B cell (primary cell): ENCODE results near the gene SMIM13. TPM values are rescaled to one million over a fixed set of nuclear protein-coding genes. Genes with fewer than 3 reads are reported as not detected.

Source experiments
- ATAC-seq: fragments of 200-7000 bp; cut with Tn5 transposase; one replicate; pipeline ENCODE4 v1.10.0; 2021; ENCODE audit warnings: low read depth, mild to moderate bottlenecking, moderate number of reproducible peaks, moderate library complexity
- CTCF ChIA-PET: fragments of 350-600 bp; sonication (Branson Sonifier 250); formaldehyde crosslinking; loops from one replicate; lab custom pipeline; 2021; ENCODE audit warnings: antibody characterized with exemption, inconsistent platforms; lab: Charles Lee
- POLR2A ChIA-PET: fragments of 350-600 bp; sonication (Branson Sonifier 250); formaldehyde crosslinking; loops from one replicate; lab custom pipeline; 2021; ENCODE audit warnings: antibody characterized with exemption; lab: Charles Lee
- DNase-seq: peaks from one replicate; pipeline ENCODE4 v3.0.0; 2013
- H2AFZ ChIP-seq: 2 replicates; pipeline ENCODE4 v1.6.1; 2012; ENCODE audit warnings: mild to moderate bottlenecking, low read depth, low read length; ENCODE audit not compliant: insufficient read depth, poor library complexity, severe bottlenecking
- H3K27ac ChIP-seq, 2 donors: 1 replicate in 1 of 2; 2 replicates in 1 of 2; pipeline ENCODE4 v1.5.1; 2012 to 2013; ENCODE audit warnings: low read length in 2 of 2, mild to moderate bottlenecking in 2 of 2, moderate library complexity in 1 of 2
- H3K27me3 ChIP-seq, 4 experiments: fragments of 200-600 bp in 1 of 4; sonication (generic) in 1 of 4; replicated peaks in 1 of 4; 1 replicate in 2 of 4; 2 replicates in 2 of 4; pipeline versions ENCODE4 v1.6.1 to v1.7.0; 2013 to 2016; ENCODE audit warnings: low read length in 3 of 4, mild to moderate bottlenecking in 2 of 4, mixed read lengths in 1 of 4, moderate library complexity in 1 of 4; ENCODE audit not compliant: insufficient read depth in 4 of 4, control insufficient read depth in 3 of 4; ENCODE audit errors: control extremely low read depth in 1 of 4
- H3K36me3 ChIP-seq, 2 experiments: replicated peaks in 1 of 2; 1 replicate in 1 of 2; 2 replicates in 1 of 2; pipeline versions ENCODE4 v1.6.1 to v1.7.1; 2013; ENCODE audit warnings: low read length in 1 of 2; ENCODE audit not compliant: insufficient read depth in 2 of 2, control insufficient read depth in 1 of 2; ENCODE audit errors: control extremely low read depth in 1 of 2, extremely low read depth in 1 of 2
- H3K4me1 ChIP-seq, 2 donors: fragments of 200-600 bp in 1 of 2; sonication (generic) in 1 of 2; 1 replicate in 1 of 2; 2 replicates in 1 of 2; pipeline versions ENCODE4 v1.5.1 to v1.6.1; 2013 to 2017; ENCODE audit warnings: low read length in 2 of 2; ENCODE audit not compliant: control insufficient read depth in 2 of 2, insufficient read depth in 2 of 2
- H3K4me2 ChIP-seq: replicated peaks from 2 replicates; pipeline ENCODE3; 2012; ENCODE audit warnings: mild to moderate bottlenecking, low read depth, low read length; ENCODE audit not compliant: poor library complexity, severe bottlenecking
- H3K4me3 ChIP-seq, 5 experiments: fragments of 200-600 bp in 1 of 5; sonication (generic) in 1 of 5; 1 replicate in 3 of 5; 2 replicates in 2 of 5; pipeline versions ENCODE4 v1.5.1 to v1.7.0; 2011 to 2016; ENCODE audit warnings: low read length in 4 of 5, mild to moderate bottlenecking in 4 of 5, low read depth in 2 of 5, control low read depth in 1 of 5, moderate library complexity in 1 of 5; ENCODE audit not compliant: insufficient read depth in 1 of 5; ENCODE audit errors: control extremely low read depth in 1 of 5, extremely low read depth in 1 of 5
- H3K79me2 ChIP-seq: fragments of 200-600 bp; sonication (generic); one replicate; pipeline ENCODE4 v1.6.0; 2016; ENCODE audit warnings: low read length; ENCODE audit not compliant: control insufficient read depth, insufficient read depth
- H3K9ac ChIP-seq: fragments of 200-600 bp; sonication (generic); 2 replicates; pipeline ENCODE4 v1.6.1; 2017; ENCODE audit warnings: mild to moderate bottlenecking, low read length, moderate library complexity
- H3K9me3 ChIP-seq, 3 donors: one replicate each; pipeline versions ENCODE4 v1.6.1 to v1.7.1; 2013; ENCODE audit warnings: low read length in 2 of 3; ENCODE audit not compliant: control insufficient read depth in 2 of 3, insufficient read depth in 1 of 3; ENCODE audit errors: control extremely low read depth in 1 of 3
- H4K20me1 ChIP-seq: 2 replicates; pipeline ENCODE4 v1.6.0; 2012; ENCODE audit warnings: mild to moderate bottlenecking, low read length; ENCODE audit not compliant: insufficient read depth, control insufficient read depth, poor library complexity, severe bottlenecking
- H3K27ac Mint-ChIP-seq: one replicate; pipeline ENCODE4 v1.8.0; 2021; ENCODE audit warnings: mixed read lengths
- H3K27me3 Mint-ChIP-seq: one replicate; pipeline ENCODE4 v1.8.0; 2021; ENCODE audit warnings: mixed read lengths
- H3K4me1 Mint-ChIP-seq: one replicate; pipeline ENCODE4 v1.8.0; 2021; ENCODE audit warnings: mixed read lengths
- H3K4me3 Mint-ChIP-seq: one replicate; pipeline ENCODE4 v1.8.0; 2021; ENCODE audit warnings: mixed read lengths
- H3K9me3 Mint-ChIP-seq: one replicate; pipeline ENCODE4 v1.8.0; 2022; ENCODE audit warnings: mixed read lengths; ENCODE audit not compliant: insufficient read depth
- EZH2 ChIP-seq: IDR thresholded peaks from 2 replicates; pipeline ENCODE4 v1.6.1; 2012; ENCODE audit warnings: borderline replicate concordance, low read depth, mild to moderate bottlenecking, moderate library complexity, low read length; ENCODE audit not compliant: insufficient read depth, poor library complexity, severe bottlenecking
- WGBS: methylation state at CpG from one replicate; pipeline ENCODE4 v1.1.5; 2013; ENCODE audit warnings: missing lambda C conversion rate; ENCODE audit not compliant: insufficient coverage; 5-methylcytosine and 5-hydroxymethylcytosine counted together
- intact Hi-C: fragments of 100-400 bp; cut with micrococcal nuclease; formaldehyde crosslinking; loops from one replicate; pipeline ENCODE4 v1.10.0; 2022
- polyA plus RNA-seq: library from polyadenylated mRNA; depleted of rRNA; stranded (reverse); fragments of >200 nt; gene quantifications from 2 replicates; pipeline ENCODE4 v1.2.3, GENCODE V29; 2012
- total RNA-seq, 2 donors: library from RNA; stranded (reverse); fragments of 120-200 nt in 1 of 2; gene quantifications; 1 replicate in 1 of 2; 2 replicates in 1 of 2; pipeline versions ENCODE4 v1.2.3 to v1.2.4, GENCODE V29; 2013 to 2022
- TF ChIP-seq, protein P1 (sequence below): fragments of 200-600 bp; IDR thresholded peaks from one replicate; pipeline ENCODE4 v1.8.0; 2022; ENCODE audit warnings: antibody characterized with exemption, mild to moderate bottlenecking

The SMIM13 gene
- total and polyA plus RNA-seq, 2 donors (not counting 1 experiment from before 2014, with no cell fraction given), result 2.1 to 5.5 TPM

DNA sequence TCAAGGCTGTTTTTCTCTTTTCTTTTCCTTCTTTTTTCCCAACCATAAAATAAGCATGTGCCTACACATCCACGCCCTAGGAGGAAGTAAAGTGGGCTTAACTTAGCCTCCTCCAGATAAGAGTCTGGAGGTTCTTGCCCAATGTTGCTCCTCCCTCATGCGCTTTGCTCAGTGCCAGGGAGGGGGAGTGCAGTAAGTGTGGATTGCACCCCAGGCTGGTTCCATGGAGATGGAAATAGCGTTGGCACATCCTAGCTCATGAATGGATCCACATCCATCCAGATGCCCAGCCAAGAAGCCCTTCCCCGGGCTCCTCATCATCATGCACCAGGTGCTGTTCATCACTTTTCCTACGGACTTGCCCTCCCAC lies 80.6 kb downstream of the SMIM13 start:
- Histone ChIP-seq H3K36me3 (no peaks in the 10 kb centered on the region), H4K20me1 (no peaks in the 10 kb centered on the region), H3K9ac (no peak overlapping the region), H3K79me2 (no peaks in the 10 kb centered on the region), H3K4me1 (peaks cover 7 to 9% of the 10 kb centered on the region in 2 donors), H3K9me3 (no peaks in the 10 kb centered on the region), H3K4me3 (no peak overlapping the region), H3K27me3 (no peaks in the 10 kb centered on the region), H3K27ac (no peak overlapping the region), H3K4me2 (no peak overlapping the region), H2AFZ (no peak overlapping the region)
- intact Hi-C loops, result loop anchor here (10.0 kb wide), 1 partner anchor 401 kb away; no protein-coding TSS in a partner anchor
- DNase-seq (no peak), ATAC-seq (no peak)
- Mint-ChIP-seq H3K9me3 (no peaks in the 10 kb centered on the region), H3K4me1 (peaks cover 9% of the 10 kb centered on the region), H3K27me3 (no peaks in the 10 kb centered on the region), H3K4me3 (no peak overlapping the region), H3K27ac (no peak overlapping the region)
- TF ChIP-seq EZH2, result no peak
- TF ChIP-seq, protein P1, sequence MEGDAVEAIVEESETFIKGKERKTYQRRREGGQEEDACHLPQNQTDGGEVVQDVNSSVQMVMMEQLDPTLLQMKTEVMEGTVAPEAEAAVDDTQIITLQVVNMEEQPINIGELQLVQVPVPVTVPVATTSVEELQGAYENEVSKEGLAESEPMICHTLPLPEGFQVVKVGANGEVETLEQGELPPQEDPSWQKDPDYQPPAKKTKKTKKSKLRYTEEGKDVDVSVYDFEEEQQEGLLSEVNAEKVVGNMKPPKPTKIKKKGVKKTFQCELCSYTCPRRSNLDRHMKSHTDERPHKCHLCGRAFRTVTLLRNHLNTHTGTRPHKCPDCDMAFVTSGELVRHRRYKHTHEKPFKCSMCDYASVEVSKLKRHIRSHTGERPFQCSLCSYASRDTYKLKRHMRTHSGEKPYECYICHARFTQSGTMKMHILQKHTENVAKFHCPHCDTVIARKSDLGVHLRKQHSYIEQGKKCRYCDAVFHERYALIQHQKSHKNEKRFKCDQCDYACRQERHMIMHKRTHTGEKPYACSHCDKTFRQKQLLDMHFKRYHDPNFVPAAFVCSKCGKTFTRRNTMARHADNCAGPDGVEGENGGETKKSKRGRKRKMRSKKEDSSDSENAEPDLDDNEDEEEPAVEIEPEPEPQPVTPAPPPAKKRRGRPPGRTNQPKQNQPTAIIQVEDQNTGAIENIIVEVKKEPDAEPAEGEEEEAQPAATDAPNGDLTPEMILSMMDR, result no peak
- ChIA-PET POLR2A (no interaction called here), CTCF (interaction anchor here (0.5 to 12.5 kb wide), 8 partner anchors 11 to 401 kb away, joined by 3 to 334 read pairs (median 4); partner anchors contain the start of gene NEDD9)
- 95% methylated on average over 2 of the region's 5 CpGs for WGBS

DNA sequence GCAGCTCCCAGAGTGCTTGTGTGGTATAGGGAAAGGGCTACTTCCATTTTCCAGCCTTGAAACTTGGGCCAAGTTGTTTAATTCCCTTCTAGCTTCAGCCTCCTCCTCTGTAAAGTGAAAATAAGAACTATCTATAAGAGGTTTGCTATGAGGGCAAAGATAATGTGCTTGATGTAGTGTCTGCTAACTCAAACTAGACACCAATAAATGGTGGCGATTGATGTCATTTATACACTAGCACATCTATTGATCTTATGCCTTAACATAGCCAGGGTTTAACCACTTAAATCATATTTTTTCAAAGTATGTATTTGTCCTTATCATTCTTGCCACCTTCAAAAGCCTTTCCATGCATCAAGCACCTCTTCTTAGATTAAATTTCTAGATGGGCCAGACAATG lies 83.6 kb downstream of the SMIM13 start:
- H3K9ac ChIP-seq, result no peak overlapping the region
- peaks cover 3% of the 10 kb centered on the region for H3K9me3 Mint-ChIP-seq
- no peak overlapping the region for H3K27ac Mint-ChIP-seq
- no CpG with 5 or more reads among the region's 1 CpG for WGBS
- no peaks in the 10 kb centered on the region for H3K36me3 ChIP-seq
- peaks cover 8% of the 10 kb centered on the region for H3K4me1 Mint-ChIP-seq
- intact Hi-C loops, result loop anchor here (10.0 kb wide), 1 partner anchor 398 kb away; no protein-coding TSS in a partner anchor
- peaks cover 6 to 7% of the 10 kb centered on the region in 2 donors for H3K4me1 ChIP-seq
- H3K27me3 Mint-ChIP-seq, result no peaks in the 10 kb centered on the region
- ChIA-PET POLR2A (no interaction called here), CTCF (interaction anchor here (1.2 to 12.5 kb wide), 3 partner anchors 29 to 399 kb away, joined by 4 to 334 read pairs (median 4); no protein-coding TSS in a partner anchor)
- no peak overlapping the region for H3K4me3 ChIP-seq
- H4K20me1 ChIP-seq, result no peaks in the 10 kb centered on the region
- H3K79me2 ChIP-seq, result no peaks in the 10 kb centered on the region
- no peak overlapping the region for H3K27ac ChIP-seq
- ATAC-seq (no peak), DNase-seq (no peak)
- no peaks in the 10 kb centered on the region for H3K27me3 ChIP-seq
- no peak for TF ChIP-seq EZH2
- TF ChIP-seq, protein P1, result no peak
- H2AFZ ChIP-seq, result no peak overlapping the region
- no peak overlapping the region for H3K4me2 ChIP-seq
- H3K4me3 Mint-ChIP-seq, result no peak overlapping the region
- H3K9me3 ChIP-seq, result peaks cover 0 to 4% (median 4%) of the 10 kb centered on the region in 3 donors
